SK-N-SH treated with all-trans-retinoic acid at 6 μM for 48 hours (cell line): Measurements from ENCODE around the gene AURKB.

Experiments
- BACH2 ChIP-seq: fragments of 250-450 bp; sonication (Bioruptor Pico); IDR thresholded peaks from 2 replicates; pipeline ENCODE4 v1.9.0; 2021; ENCODE audit warnings: mild to moderate bottlenecking, borderline replicate concordance
- GLIS3 ChIP-seq: fragments of 250-450 bp; sonication (Bioruptor Pico); IDR thresholded peaks from 2 replicates; pipeline ENCODE4 v1.5.0; 2020; ENCODE audit warnings: mild to moderate bottlenecking, moderate library complexity
- OSR1 ChIP-seq: fragments of 250-450 bp; sonication (Bioruptor Pico); IDR thresholded peaks from 2 replicates; pipeline ENCODE4 v1.8.0; 2022; ENCODE audit warnings: moderate library complexity, mild to moderate bottlenecking, inconsistent platforms
- PPARA ChIP-seq: fragments of 250-450 bp; sonication (Bioruptor Pico); IDR thresholded peaks from 2 replicates; pipeline ENCODE4 v1.5.0; 2020; ENCODE audit warnings: mild to moderate bottlenecking, borderline replicate concordance
- TCF4 ChIP-seq: fragments of 250-450 bp; sonication (Bioruptor Pico); IDR thresholded peaks from 2 replicates; pipeline ENCODE4 v1.8.0; 2021; ENCODE audit warnings: mild to moderate bottlenecking, moderate library complexity, borderline replicate concordance
- ZC3H10 ChIP-seq: fragments of 250-450 bp; sonication (Bioruptor Pico); IDR thresholded peaks from 2 replicates; pipeline ENCODE4 v1.5.1; 2021; ENCODE audit warnings: mild to moderate bottlenecking, moderate library complexity
- ZFP30 ChIP-seq: fragments of 450-650 bp; formaldehyde crosslinking; IDR thresholded peaks from 2 replicates; pipeline ENCODE4 v1.5.0; 2022; ENCODE audit warnings: mild to moderate bottlenecking, moderate library complexity
- TF ChIP-seq, protein P1 (sequence below): fragments of 250-450 bp; sonication (Bioruptor Pico); IDR thresholded peaks from 2 replicates; pipeline ENCODE4 v1.8.0; 2020; ENCODE audit warnings: mild to moderate bottlenecking, moderate library complexity, borderline replicate concordance
- TF ChIP-seq, protein P2 (sequence below): fragments of 250-450 bp; sonication (Bioruptor Pico); IDR thresholded peaks from 2 replicates; pipeline ENCODE4 v1.8.0; 2021; ENCODE audit warnings: low read depth, mild to moderate bottlenecking, moderate library complexity, borderline replicate concordance
- TF ChIP-seq, protein P3 (sequence below): fragments of 250-450 bp; sonication (Bioruptor Pico); IDR thresholded peaks from 2 replicates; pipeline ENCODE4 v1.5.1; 2020; ENCODE audit warnings: low read depth, mild to moderate bottlenecking, moderate library complexity

DNA sequence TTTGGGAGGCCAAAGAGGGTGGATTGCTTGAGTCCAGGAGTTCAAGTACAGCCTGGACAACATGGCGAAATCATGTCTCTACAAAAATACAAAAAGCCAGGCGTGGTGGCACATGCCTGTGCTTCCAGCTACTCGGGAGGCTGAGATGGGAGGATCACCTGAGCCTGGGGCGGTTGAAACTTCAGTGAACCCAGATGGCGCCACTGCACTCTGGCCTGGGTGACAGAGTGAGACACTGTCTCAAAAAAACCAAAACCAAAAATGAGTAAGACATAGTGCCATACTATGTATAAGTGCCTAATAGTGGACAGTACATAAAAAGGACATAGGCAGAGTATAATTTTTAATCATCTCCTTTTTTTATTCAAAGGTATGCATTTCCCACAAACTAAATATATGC, 33.5 kb upstream of the AURKB start:
- no peak for TF ChIP-seq TCF4
- TF ChIP-seq ZFP30: no peak
- TF ChIP-seq GLIS3 (CRISPR knock-in tag): no peak
- TF ChIP-seq, protein P1, sequence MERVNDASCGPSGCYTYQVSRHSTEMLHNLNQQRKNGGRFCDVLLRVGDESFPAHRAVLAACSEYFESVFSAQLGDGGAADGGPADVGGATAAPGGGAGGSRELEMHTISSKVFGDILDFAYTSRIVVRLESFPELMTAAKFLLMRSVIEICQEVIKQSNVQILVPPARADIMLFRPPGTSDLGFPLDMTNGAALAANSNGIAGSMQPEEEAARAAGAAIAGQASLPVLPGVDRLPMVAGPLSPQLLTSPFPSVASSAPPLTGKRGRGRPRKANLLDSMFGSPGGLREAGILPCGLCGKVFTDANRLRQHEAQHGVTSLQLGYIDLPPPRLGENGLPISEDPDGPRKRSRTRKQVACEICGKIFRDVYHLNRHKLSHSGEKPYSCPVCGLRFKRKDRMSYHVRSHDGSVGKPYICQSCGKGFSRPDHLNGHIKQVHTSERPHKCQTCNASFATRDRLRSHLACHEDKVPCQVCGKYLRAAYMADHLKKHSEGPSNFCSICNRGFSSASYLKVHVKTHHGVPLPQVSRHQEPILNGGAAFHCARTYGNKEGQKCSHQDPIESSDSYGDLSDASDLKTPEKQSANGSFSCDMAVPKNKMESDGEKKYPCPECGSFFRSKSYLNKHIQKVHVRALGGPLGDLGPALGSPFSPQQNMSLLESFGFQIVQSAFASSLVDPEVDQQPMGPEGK (CRISPR knock-in tag): no peak
- TF ChIP-seq, protein P2, sequence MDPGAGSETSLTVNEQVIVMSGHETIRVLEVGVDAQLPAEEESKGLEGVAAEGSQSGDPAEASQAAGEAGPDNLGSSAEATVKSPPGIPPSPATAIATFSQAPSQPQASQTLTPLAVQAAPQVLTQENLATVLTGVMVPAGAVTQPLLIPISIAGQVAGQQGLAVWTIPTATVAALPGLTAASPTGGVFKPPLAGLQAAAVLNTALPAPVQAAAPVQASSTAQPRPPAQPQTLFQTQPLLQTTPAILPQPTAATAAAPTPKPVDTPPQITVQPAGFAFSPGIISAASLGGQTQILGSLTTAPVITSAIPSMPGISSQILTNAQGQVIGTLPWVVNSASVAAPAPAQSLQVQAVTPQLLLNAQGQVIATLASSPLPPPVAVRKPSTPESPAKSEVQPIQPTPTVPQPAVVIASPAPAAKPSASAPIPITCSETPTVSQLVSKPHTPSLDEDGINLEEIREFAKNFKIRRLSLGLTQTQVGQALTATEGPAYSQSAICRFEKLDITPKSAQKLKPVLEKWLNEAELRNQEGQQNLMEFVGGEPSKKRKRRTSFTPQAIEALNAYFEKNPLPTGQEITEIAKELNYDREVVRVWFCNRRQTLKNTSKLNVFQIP (CRISPR knock-in tag): no peak
- no peak for TF ChIP-seq PPARA (CRISPR knock-in tag)
- TF ChIP-seq ZC3H10 (CRISPR knock-in tag): no peak
- TF ChIP-seq BACH2 (CRISPR knock-in tag): no peak
- TF ChIP-seq, protein P3, sequence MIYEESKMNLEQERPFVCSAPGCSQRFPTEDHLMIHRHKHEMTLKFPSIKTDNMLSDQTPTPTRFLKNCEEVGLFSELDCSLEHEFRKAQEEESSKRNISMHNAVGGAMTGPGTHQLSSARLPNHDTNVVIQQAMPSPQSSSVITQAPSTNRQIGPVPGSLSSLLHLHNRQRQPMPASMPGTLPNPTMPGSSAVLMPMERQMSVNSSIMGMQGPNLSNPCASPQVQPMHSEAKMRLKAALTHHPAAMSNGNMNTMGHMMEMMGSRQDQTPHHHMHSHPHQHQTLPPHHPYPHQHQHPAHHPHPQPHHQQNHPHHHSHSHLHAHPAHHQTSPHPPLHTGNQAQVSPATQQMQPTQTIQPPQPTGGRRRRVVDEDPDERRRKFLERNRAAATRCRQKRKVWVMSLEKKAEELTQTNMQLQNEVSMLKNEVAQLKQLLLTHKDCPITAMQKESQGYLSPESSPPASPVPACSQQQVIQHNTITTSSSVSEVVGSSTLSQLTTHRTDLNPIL (CRISPR knock-in tag): no peak
- TF ChIP-seq OSR1 (CRISPR knock-in tag): no peak
